ENCODE measurements around the gene LAMA4.

LAMA4 gene

GRCh38 chr6:112221981-112222852 lies 32.1 kb downstream of the LAMA4 start:
- H3K4me3 ChIP-seq (ENCODE audit: low read depth in 1 of 2, low read length in 2 of 2), result no peak overlapping the region
- H3K4me1 ChIP-seq (ENCODE audit: control insufficient read depth in 1 of 2, insufficient read depth in 2 of 2, low read length in 2 of 2), result peaks cover 6 to 38% of the 10 kb centered on the region in 2 donors
- no peaks in the 10 kb centered on the region for H3K27me3 ChIP-seq (ENCODE audit: low read depth, low read length)
- H3K27ac ChIP-seq (ENCODE audit: low read length), result peak overlapping the region; percentile 92
- no peaks in the 10 kb centered on the region for H3K9me3 ChIP-seq (ENCODE audit: control insufficient read depth in 1 of 2, low read length in 2 of 2)
- no peaks in the 10 kb centered on the region for H3K36me3 ChIP-seq (ENCODE audit: control insufficient read depth in 1 of 2, insufficient read depth in 2 of 2, low read length in 2 of 2)

GRCh38 chr6:112221561-112221960 lies 32.8 kb downstream of the LAMA4 start:
- H3K4me1 ChIP-seq (ENCODE audit: control insufficient read depth in 1 of 2, insufficient read depth in 2 of 2, low read length in 2 of 2), result peaks cover 9 to 42% of the 10 kb centered on the region in 2 donors
- H3K36me3 ChIP-seq (ENCODE audit: control insufficient read depth in 1 of 2, insufficient read depth in 2 of 2, low read length in 2 of 2), result no peaks in the 10 kb centered on the region
- H3K27ac ChIP-seq (ENCODE audit: low read length), result peak overlapping the region; percentile 92
- no peaks in the 10 kb centered on the region for H3K27me3 ChIP-seq (ENCODE audit: low read depth, low read length)
- no peak overlapping the region for H3K4me3 ChIP-seq (ENCODE audit: low read depth in 1 of 2, low read length in 2 of 2)
- H3K9me3 ChIP-seq (ENCODE audit: control insufficient read depth in 1 of 2, low read length in 2 of 2), result no peaks in the 10 kb centered on the region

- H3K36me3 ChIP-seq (ENCODE audit: control insufficient read depth in 1 of 2, insufficient read depth in 2 of 2, low read length in 2 of 2), result peaks cover 0 to 13% of the 10 kb centered on the region in 2 donors
- H3K4me1 ChIP-seq (ENCODE audit: control insufficient read depth in 1 of 2, insufficient read depth in 2 of 2, low read length in 2 of 2), result peaks cover 8 to 48% of the 10 kb centered on the region in 2 donors
- no peak overlapping the region for H3K4me3 ChIP-seq (ENCODE audit: low read depth in 1 of 2, low read length in 2 of 2)
- H3K27ac ChIP-seq (ENCODE audit: low read length), result peak overlapping the region; percentile 61
- H3K9me3 ChIP-seq (ENCODE audit: control insufficient read depth in 1 of 2, low read length in 2 of 2), result no peaks in the 10 kb centered on the region
- no peaks in the 10 kb centered on the region for H3K27me3 ChIP-seq (ENCODE audit: low read depth, low read length)
Observed at GRCh38 chr6:112218563-112218962, 35.8 kb downstream of the LAMA4 start.

GRCh38 chr6:112216662-112217551 lies 37.5 kb downstream of the LAMA4 start:
- Histone ChIP-seq H3K9me3 (ENCODE audit: control insufficient read depth in 1 of 2, low read length in 2 of 2) (no peaks in the 10 kb centered on the region), H3K4me1 (ENCODE audit: control insufficient read depth in 1 of 2, insufficient read depth in 2 of 2, low read length in 2 of 2) (peaks cover 8 to 40% of the 10 kb centered on the region in 2 donors), H3K4me3 (ENCODE audit: low read depth in 1 of 2, low read length in 2 of 2) (no peak overlapping the region), H3K36me3 (ENCODE audit: control insufficient read depth in 1 of 2, insufficient read depth in 2 of 2, low read length in 2 of 2) (peaks cover 0 to 18% of the 10 kb centered on the region in 2 donors), H3K27ac (ENCODE audit: low read length) (peak overlapping the region; percentile 61), H3K27me3 (ENCODE audit: low read depth, low read length) (no peaks in the 10 kb centered on the region)

GRCh38 chr6:112215488-112216284 lies 38.7 kb downstream of the LAMA4 start:
- H3K4me1 ChIP-seq (ENCODE audit: control insufficient read depth in 1 of 2, insufficient read depth in 2 of 2, low read length in 2 of 2), result peaks cover 8 to 38% of the 10 kb centered on the region in 2 donors
- peaks cover 5 to 22% of the 10 kb centered on the region in 2 donors for H3K36me3 ChIP-seq (ENCODE audit: control insufficient read depth in 1 of 2, insufficient read depth in 2 of 2, low read length in 2 of 2)
- no peak overlapping the region for H3K4me3 ChIP-seq (ENCODE audit: low read depth in 1 of 2, low read length in 2 of 2)
- no peak overlapping the region for H3K27ac ChIP-seq (ENCODE audit: low read length)
- no peaks in the 10 kb centered on the region for H3K9me3 ChIP-seq (ENCODE audit: control insufficient read depth in 1 of 2, low read length in 2 of 2)
- no peaks in the 10 kb centered on the region for H3K27me3 ChIP-seq (ENCODE audit: low read depth, low read length)

GRCh38 chr6:112214739-112215269 lies 39.6 kb downstream of the LAMA4 start:
- Histone ChIP-seq H3K4me3 (ENCODE audit: low read depth in 1 of 2, low read length in 2 of 2) (no peak overlapping the region), H3K36me3 (ENCODE audit: control insufficient read depth in 1 of 2, insufficient read depth in 2 of 2, low read length in 2 of 2) (peaks cover 5 to 22% of the 10 kb centered on the region in 2 donors), H3K27me3 (ENCODE audit: low read depth, low read length) (no peaks in the 10 kb centered on the region), H3K4me1 (ENCODE audit: control insufficient read depth in 1 of 2, insufficient read depth in 2 of 2, low read length in 2 of 2) (peaks cover 8 to 38% of the 10 kb centered on the region in 2 donors), H3K27ac (ENCODE audit: low read length) (no peak overlapping the region), H3K9me3 (ENCODE audit: control insufficient read depth in 1 of 2, low read length in 2 of 2) (no peaks in the 10 kb centered on the region)

GRCh38 chr6:112210852-112211251 lies 43.5 kb downstream of the LAMA4 start:
- Histone ChIP-seq H3K36me3 (ENCODE audit: control insufficient read depth in 1 of 2, insufficient read depth in 2 of 2, low read length in 2 of 2) (peaks cover 14 to 34% of the 10 kb centered on the region in 2 donors), H3K9me3 (ENCODE audit: control insufficient read depth in 1 of 2, low read length in 2 of 2) (no peaks in the 10 kb centered on the region), H3K4me1 (ENCODE audit: control insufficient read depth in 1 of 2, insufficient read depth in 2 of 2, low read length in 2 of 2) (peaks cover 2 to 16% of the 10 kb centered on the region in 2 donors), H3K27me3 (ENCODE audit: low read depth, low read length) (no peaks in the 10 kb centered on the region), H3K27ac (ENCODE audit: low read length) (no peak overlapping the region), H3K4me3 (ENCODE audit: low read depth in 1 of 2, low read length in 2 of 2) (no peak overlapping the region)

- Histone ChIP-seq H3K27ac (ENCODE audit: low read length) (no peak overlapping the region), H3K9me3 (ENCODE audit: control insufficient read depth in 1 of 2, low read length in 2 of 2) (no peaks in the 10 kb centered on the region), H3K36me3 (ENCODE audit: control insufficient read depth in 1 of 2, insufficient read depth in 2 of 2, low read length in 2 of 2) (peaks cover 19 to 24% of the 10 kb centered on the region in 2 donors), H3K27me3 (ENCODE audit: low read depth, low read length) (no peaks in the 10 kb centered on the region), H3K4me1 (ENCODE audit: control insufficient read depth in 1 of 2, insufficient read depth in 2 of 2, low read length in 2 of 2) (peaks cover 0 to 8% of the 10 kb centered on the region in 2 donors), H3K4me3 (ENCODE audit: low read depth in 1 of 2, low read length in 2 of 2) (no peak overlapping the region)
Observed at GRCh38 chr6:112209131-112209530, 45.2 kb downstream of the LAMA4 start.

GRCh38 chr6:112207776-112208175 lies 46.6 kb downstream of the LAMA4 start:
- peaks cover 19 to 25% of the 10 kb centered on the region in 2 donors for H3K36me3 ChIP-seq (ENCODE audit: control insufficient read depth in 1 of 2, insufficient read depth in 2 of 2, low read length in 2 of 2)

GRCh38 chr6:112207131-112207530 lies 47.2 kb downstream of the LAMA4 start:
- Histone ChIP-seq H3K27me3 (ENCODE audit: low read depth, low read length) (no peaks in the 10 kb centered on the region), H3K36me3 (ENCODE audit: control insufficient read depth in 1 of 2, insufficient read depth in 2 of 2, low read length in 2 of 2) (peaks cover 19 to 30% of the 10 kb centered on the region in 2 donors), H3K4me1 (ENCODE audit: control insufficient read depth in 1 of 2, insufficient read depth in 2 of 2, low read length in 2 of 2) (peaks cover 0 to 8% of the 10 kb centered on the region in 2 donors), H3K27ac (ENCODE audit: low read length) (no peak overlapping the region), H3K9me3 (ENCODE audit: control insufficient read depth in 1 of 2, low read length in 2 of 2) (no peaks in the 10 kb centered on the region), H3K4me3 (ENCODE audit: low read depth in 1 of 2, low read length in 2 of 2) (no peak overlapping the region)

More at GRCh38 chr6:112207776-112208175, 46.6 kb downstream of the LAMA4 start:
- H3K4me1 ChIP-seq (ENCODE audit: control insufficient read depth in 1 of 2, insufficient read depth in 2 of 2, low read length in 2 of 2), result peaks cover 0 to 8% of the 10 kb centered on the region in 2 donors
- no peak overlapping the region for H3K27ac ChIP-seq (ENCODE audit: low read length)
- no peaks in the 10 kb centered on the region for H3K9me3 ChIP-seq (ENCODE audit: control insufficient read depth in 1 of 2, low read length in 2 of 2)
- H3K27me3 ChIP-seq (ENCODE audit: low read depth, low read length), result no peaks in the 10 kb centered on the region
- no peak overlapping the region for H3K4me3 ChIP-seq (ENCODE audit: low read depth in 1 of 2, low read length in 2 of 2)
